Lung (tissue), 12 donors: ENCODE results near the gene CCDC148. TPM values are rescaled to one million over a fixed set of nuclear protein-coding genes. Genes with fewer than 3 reads are reported as not detected.

ENCODE experiments used
- ATAC-seq: fragments of 200-7000 bp; cut with Tn5 transposase; one replicate; pipeline ENCODE4 v1.9.1; 2020; ENCODE audit warnings: moderate number of reproducible peaks; ENCODE audit not compliant: insufficient read depth, low FRiP score
- DNase-seq, 3 donors: peaks; one replicate each; pipeline ENCODE4 v3.0.0-alpha.2; 2013 to 2017
- H3K27ac ChIP-seq, 2 donors: one replicate each; pipeline ENCODE4 v1.5.1; 2013; ENCODE audit warnings: mild to moderate bottlenecking in 2 of 2, moderate library complexity in 2 of 2, control low read depth in 1 of 2, inconsistent platforms in 1 of 2, low read depth in 1 of 2, low read length in 1 of 2
- H3K27me3 ChIP-seq, 3 donors: one replicate each; pipeline ENCODE4 v1.5.1; 2013; ENCODE audit warnings: low read length in 2 of 3; ENCODE audit not compliant: control insufficient read depth in 3 of 3, insufficient read depth in 3 of 3
- H3K36me3 ChIP-seq, 4 donors: one replicate each; pipeline ENCODE4 v1.5.1; 2013; ENCODE audit warnings: low read length in 4 of 4, mild to moderate bottlenecking in 1 of 4, moderate library complexity in 1 of 4; ENCODE audit not compliant: control insufficient read depth in 4 of 4, insufficient read depth in 4 of 4
- H3K4me1 ChIP-seq, 5 donors: one replicate each; pipeline ENCODE4 v1.5.1; 2013; ENCODE audit warnings: low read length in 5 of 5, mild to moderate bottlenecking in 2 of 5, moderate library complexity in 1 of 5; ENCODE audit not compliant: control insufficient read depth in 5 of 5, insufficient read depth in 5 of 5
- H3K4me3 ChIP-seq: one replicate; pipeline ENCODE4 v1.5.1; 2013; ENCODE audit warnings: mild to moderate bottlenecking, control low read depth, moderate library complexity
- H3K9ac ChIP-seq, 2 donors: one replicate each; pipeline ENCODE4 v1.5.1; 2013; ENCODE audit warnings: low read length in 2 of 2, control low read depth in 1 of 2; ENCODE audit not compliant: insufficient read depth in 1 of 2
- H3K9me3 ChIP-seq, 4 donors: one replicate each; pipeline ENCODE4 v1.5.1; 2013; ENCODE audit warnings: low read length in 3 of 4, mild to moderate bottlenecking in 1 of 4, moderate library complexity in 1 of 4; ENCODE audit not compliant: control insufficient read depth in 4 of 4, insufficient read depth in 3 of 4
- WGBS, 2 donors: extraction: QIAGEN DNeasy Blood & Tissue Kit; methylation state at CpG; one replicate each; pipeline ENCODE4 v1.1.7; 2013; 5-methylcytosine and 5-hydroxymethylcytosine counted together
- polyA plus RNA-seq, 2 donors: library from polyadenylated mRNA; stranded (reverse); fragments of 200-250 nt; gene quantifications; one replicate each; pipeline ENCODE4 v1.2.1, GENCODE V29; 2013
- total RNA-seq, 2 donors: library from RNA; depleted of rRNA in 1 of 2; stranded (reverse); fragments of >200 nt in 1 of 2; gene quantifications; one replicate each; pipeline ENCODE4 v1.2.1, GENCODE V29; 2014 to 2021
- TF ChIP-seq, protein P1 (sequence below): IDR thresholded peaks from 2 replicates; pipeline ENCODE4 v1.5.1; 2012; ENCODE audit warnings: mild to moderate bottlenecking; ENCODE audit errors: control extremely low read depth, extremely low read depth
- donor health status: control.
- donor health status: control.
- donor health status: Bipolar disorder and iron deficiency.
- donor health status: healthy.
- donor health status: DM: yes; HTN: yes; CAD: no.

CCDC148 gene
- total and polyA plus RNA-seq, 4 donors, result 0.61 to 8.6 (median 2.5) TPM

DNA sequence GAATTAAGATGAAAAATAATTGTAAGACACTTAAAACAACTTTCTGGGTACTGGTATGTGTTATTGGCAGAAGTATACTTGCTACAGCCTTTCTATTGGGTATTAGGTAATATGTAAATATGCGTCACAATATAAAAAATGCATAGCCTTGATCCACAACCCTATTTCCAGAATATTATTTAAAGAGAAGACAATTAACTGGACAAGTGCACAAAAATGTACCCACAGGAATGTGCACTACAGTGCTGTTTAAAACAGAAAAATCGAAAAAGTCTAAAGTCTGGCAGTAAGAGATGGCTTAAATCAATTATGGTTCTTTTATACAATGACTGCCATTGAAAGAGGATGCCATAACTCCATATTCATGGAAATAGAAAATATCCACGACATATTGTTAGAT lies 205.2 kb downstream of the CCDC148 start:
- H3K27me3 ChIP-seq, result no peaks in the 10 kb centered on the region
- DNase-seq (no peak), ATAC-seq (no peak)
- H3K9ac ChIP-seq, result no peak overlapping the region
- no peaks in the 10 kb centered on the region for H3K4me1 ChIP-seq
- TF ChIP-seq, protein P1, sequence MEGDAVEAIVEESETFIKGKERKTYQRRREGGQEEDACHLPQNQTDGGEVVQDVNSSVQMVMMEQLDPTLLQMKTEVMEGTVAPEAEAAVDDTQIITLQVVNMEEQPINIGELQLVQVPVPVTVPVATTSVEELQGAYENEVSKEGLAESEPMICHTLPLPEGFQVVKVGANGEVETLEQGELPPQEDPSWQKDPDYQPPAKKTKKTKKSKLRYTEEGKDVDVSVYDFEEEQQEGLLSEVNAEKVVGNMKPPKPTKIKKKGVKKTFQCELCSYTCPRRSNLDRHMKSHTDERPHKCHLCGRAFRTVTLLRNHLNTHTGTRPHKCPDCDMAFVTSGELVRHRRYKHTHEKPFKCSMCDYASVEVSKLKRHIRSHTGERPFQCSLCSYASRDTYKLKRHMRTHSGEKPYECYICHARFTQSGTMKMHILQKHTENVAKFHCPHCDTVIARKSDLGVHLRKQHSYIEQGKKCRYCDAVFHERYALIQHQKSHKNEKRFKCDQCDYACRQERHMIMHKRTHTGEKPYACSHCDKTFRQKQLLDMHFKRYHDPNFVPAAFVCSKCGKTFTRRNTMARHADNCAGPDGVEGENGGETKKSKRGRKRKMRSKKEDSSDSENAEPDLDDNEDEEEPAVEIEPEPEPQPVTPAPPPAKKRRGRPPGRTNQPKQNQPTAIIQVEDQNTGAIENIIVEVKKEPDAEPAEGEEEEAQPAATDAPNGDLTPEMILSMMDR, result no peak
- no peak overlapping the region for H3K4me3 ChIP-seq
- 78 to 93% methylated on average over 3 of the region's 3 CpGs for WGBS, 2 donors
- no peaks in the 10 kb centered on the region for H3K9me3 ChIP-seq
- no peaks in the 10 kb centered on the region for H3K36me3 ChIP-seq
- no peak overlapping the region for H3K27ac ChIP-seq

DNA sequence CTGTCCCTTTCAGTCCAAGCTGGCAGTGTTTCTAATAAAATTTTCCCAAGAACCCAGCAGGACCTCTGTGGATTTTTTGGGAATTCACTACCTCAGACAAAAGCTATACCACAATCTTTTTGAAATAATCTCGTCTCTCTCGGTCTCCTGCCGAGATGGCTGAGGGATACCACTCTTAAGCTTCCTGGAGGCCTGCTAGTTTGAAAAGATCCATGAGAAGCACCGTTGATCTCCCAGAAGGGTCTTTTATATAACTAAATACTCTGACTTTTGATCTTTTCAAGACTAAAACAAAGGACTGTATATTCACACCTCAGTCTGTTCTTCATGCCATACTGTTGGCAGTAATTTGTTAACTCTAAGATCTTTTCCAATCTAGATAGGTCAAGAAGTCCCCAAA lies 213.2 kb downstream of the CCDC148 start:
- H3K27ac ChIP-seq, result no peak overlapping the region
- DNase-seq (no peak), ATAC-seq (no peak)
- 70 to 95% methylated on average over 4 of the region's 4 CpGs for WGBS, 2 donors
- H3K9me3 ChIP-seq, result no peaks in the 10 kb centered on the region
- peaks cover 0 to 7% (median 0%) of the 10 kb centered on the region in 5 donors for H3K4me1 ChIP-seq
- TF ChIP-seq, protein P1, result no peak
- H3K36me3 ChIP-seq, result no peaks in the 10 kb centered on the region
- H3K9ac ChIP-seq, result no peak overlapping the region
- H3K4me3 ChIP-seq, result no peak overlapping the region
- H3K27me3 ChIP-seq, result no peaks in the 10 kb centered on the region

DNA sequence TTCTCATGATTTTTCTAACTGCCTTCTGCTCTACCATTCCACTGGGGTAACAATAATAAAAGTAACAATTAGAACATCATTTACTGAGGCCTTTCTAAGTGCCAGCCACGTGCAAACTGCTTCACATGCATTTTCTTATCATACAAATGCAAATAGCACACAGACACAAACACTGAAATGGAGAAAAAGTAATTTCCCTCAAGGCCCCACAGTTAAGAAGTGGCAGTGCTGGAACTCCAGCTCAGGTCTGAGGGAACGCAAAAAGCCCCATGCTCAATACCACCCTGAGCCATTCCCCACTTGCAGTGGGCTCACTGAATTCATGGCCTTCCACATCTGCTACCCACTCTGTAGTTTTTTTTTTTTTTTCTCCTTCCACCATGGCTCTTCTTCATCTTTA lies 214.3 kb downstream of the CCDC148 start:
- Histone ChIP-seq H3K4me1 (peaks cover 0 to 7% (median 0%) of the 10 kb centered on the region in 5 donors), H3K9ac (no peak overlapping the region), H3K9me3 (no peaks in the 10 kb centered on the region), H3K36me3 (no peaks in the 10 kb centered on the region), H3K27me3 (no peaks in the 10 kb centered on the region), H3K4me3 (no peak overlapping the region), H3K27ac (no peak overlapping the region)
- 79 to 89% methylated on average over 2 of the region's 2 CpGs for WGBS, 2 donors
- no peak for ATAC-seq
- TF ChIP-seq, protein P1, result no peak
- no peak for DNase-seq

DNA sequence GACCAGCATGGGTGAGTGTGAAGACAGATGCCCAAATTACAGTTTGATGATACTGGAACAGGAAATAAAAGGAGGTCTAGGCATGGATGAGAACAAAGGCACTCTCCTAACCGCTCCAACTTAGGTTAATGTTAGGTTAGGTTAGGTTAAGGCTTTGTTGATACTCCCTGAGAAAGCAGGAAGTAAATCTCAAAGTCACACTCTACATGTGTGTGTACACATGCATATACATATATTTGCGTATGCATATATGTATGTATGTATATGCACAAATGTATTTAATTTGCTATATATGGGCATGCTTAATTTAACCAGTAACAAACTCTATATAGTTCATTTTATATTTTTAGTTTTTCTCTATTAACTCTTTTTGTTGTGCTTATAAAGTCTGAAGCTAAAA lies 215.6 kb downstream of the CCDC148 start:
- H3K36me3 ChIP-seq, result no peaks in the 10 kb centered on the region
- 48 to 49% methylated on average over 2 of the region's 2 CpGs for WGBS, 2 donors

More for the DNA sequence above, 215.6 kb downstream of the CCDC148 start:
- TF ChIP-seq, protein P1, result no peak
- no peak overlapping the region for H3K4me3 ChIP-seq
- H3K9ac ChIP-seq, result no peak overlapping the region
- H3K9me3 ChIP-seq, result no peaks in the 10 kb centered on the region
- H3K27ac ChIP-seq, result no peak overlapping the region
- ATAC-seq (no peak), DNase-seq (no peak)
- H3K4me1 ChIP-seq, result peaks cover 0 to 7% (median 0%) of the 10 kb centered on the region in 5 donors
- H3K27me3 ChIP-seq, result no peaks in the 10 kb centered on the region
